Mucosa of descending colon (tissue), 3 donors: ENCODE data around the gene CD81. TPM values are rescaled to one million over a fixed set of nuclear protein-coding genes. Genes with fewer than 3 reads are reported as not detected.
A peak's percentile ranks its signal among the peaks of the same experiment; 100 is the strongest.

Experiments used
- ATAC-seq: fragments of 200-7000 bp; cut with Tn5 transposase; one replicate; pipeline ENCODE4 v1.9.1; 2020; ENCODE audit warnings: mild to moderate bottlenecking, moderate library complexity
- DNase-seq, 3 donors: peaks; one replicate each; pipeline ENCODE4 v3.0.0-alpha.2; 2020
- H3K36me3 ChIP-seq: fragments of 200-600 bp; one replicate; pipeline ENCODE4 v1.8.0; 2021; ENCODE audit warnings: low read depth, mild to moderate bottlenecking
- H3K4me1 ChIP-seq: fragments of 200-600 bp; one replicate; pipeline ENCODE4 v1.8.0; 2021; ENCODE audit warnings: low read depth, mild to moderate bottlenecking
- H3K4me3 ChIP-seq: fragments of 200-600 bp; one replicate; pipeline ENCODE4 v1.8.0; 2021; ENCODE audit warnings: mild to moderate bottlenecking
- H3K9me3 ChIP-seq: fragments of 200-600 bp; one replicate; pipeline ENCODE4 v1.8.0; 2021; ENCODE audit warnings: mild to moderate bottlenecking
- intact Hi-C, 2 donors: fragments of 100-400 bp; cut with DNase I in 1 of 2; cut with micrococcal nuclease in 1 of 2; formaldehyde crosslinking; loops; one replicate each; pipeline versions ENCODE4 v1.11.0 to v1.11.1; 2022; cut with DNase I, micrococcal nuclease
- total RNA-seq, 3 donors: library from RNA; stranded (reverse); fragmentation: NEBNext Ultra II Directional in 2 of 3; extraction: Animal tissue kit (Norgen Biotek cat#: 25700) in 2 of 3; gene quantifications; one replicate each; pipeline versions ENCODE4 v1.2.1 to v1.2.4, GENCODE V29; 2021 to 2023
- TF ChIP-seq, protein P1 (sequence below): fragments of 200-600 bp; IDR thresholded peaks from one replicate; pipeline ENCODE4 v1.8.0; 2022; ENCODE audit warnings: antibody characterized with exemption, mild to moderate bottlenecking
- donor health status: DM: no; HTN: no; CAD: no; lungs with moderate emphysema.
- donor health status: DM: no; HTN: no; CAD: no.
- donor health status: DM: no; HTN: yes; CAD: no.

Gene CD81
- total RNA-seq, 3 donors from 2014 or later, result 98.7 to 551 (median 186) TPM

DNA sequence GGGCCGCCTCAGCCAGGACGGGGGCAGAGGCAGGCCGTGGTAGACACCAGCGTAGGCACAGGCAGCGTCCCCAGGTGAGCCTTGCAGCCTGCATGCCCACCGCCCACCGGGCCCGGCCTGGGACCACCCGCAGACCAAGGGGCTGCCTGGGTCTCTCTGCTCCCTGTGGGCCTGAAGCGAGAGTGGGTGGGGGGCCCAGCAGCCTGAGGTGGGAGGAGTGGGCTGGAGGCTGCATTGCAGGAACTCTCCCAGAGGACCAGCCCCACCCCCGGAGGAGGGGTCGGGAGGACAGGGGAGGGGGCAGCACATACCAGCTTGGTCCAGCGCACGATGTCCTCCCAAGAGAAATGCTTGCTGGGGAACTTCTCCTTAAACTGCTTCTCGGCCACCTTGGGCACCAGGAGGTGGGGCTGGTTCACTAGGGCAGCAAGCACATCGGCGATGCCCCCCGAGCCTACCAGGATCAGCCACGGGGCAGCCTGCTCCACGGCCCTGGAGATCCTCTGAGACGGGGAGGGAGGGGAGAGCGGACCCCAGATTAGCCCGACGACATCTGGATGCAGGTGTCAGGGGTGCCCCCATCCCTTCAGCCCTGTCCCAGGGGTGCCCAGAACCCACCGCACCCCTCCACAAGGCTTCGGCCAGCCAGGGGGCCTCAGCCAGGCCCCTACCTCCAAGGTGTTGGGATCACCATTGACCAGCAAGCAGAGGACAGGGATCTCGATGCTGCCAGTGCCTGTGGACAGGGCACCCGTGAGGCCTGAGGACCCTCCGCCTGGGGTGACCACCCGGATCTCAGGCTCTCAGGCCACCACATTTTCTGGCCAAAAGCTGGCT, 41.0 kb downstream of the CD81 start:
- intact Hi-C loops, result no loop called here
- ATAC-seq, result no peak

DNA sequence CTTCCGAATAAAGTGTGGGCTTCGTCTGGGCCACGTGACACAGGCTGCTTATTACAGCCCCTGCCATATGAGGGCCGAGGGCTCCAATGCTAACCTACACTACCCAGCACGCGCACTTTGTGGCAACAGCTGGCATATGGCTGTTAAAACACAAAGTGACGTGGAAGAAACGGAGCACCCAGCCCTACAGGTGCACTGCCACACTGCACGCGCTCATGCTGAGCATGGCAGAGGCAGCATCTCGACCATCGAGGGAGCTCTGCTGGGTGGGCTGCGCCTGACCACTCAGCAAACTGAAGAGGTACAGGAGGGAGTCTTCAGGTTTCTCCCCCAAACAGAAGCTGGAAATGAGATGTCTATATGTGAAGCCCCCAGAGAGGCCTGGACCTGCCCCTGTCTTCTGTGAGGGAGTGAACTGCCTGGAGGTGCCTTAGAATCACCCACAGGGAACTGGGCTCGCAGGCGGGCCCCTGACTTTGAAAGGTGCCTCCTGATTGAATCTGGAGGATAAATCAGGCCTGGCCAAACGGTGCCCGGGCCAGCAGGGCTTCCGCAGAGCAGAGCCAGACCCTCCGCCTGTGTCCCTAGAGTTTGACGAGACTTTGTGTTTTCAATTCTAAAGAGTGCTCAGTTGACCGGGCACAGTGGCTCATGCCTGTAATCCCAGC, 41.7 kb downstream of the CD81 start:
- ATAC-seq (no peak), DNase-seq (peak in 1 of 3 donors; percentile 17)
- Histone ChIP-seq H3K4me3 (no peak overlapping the region), H3K4me1 (peaks cover 10% of the 10 kb centered on the region), H3K9me3 (no peaks in the 10 kb centered on the region), H3K36me3 (no peaks in the 10 kb centered on the region)
- TF ChIP-seq, protein P1, sequence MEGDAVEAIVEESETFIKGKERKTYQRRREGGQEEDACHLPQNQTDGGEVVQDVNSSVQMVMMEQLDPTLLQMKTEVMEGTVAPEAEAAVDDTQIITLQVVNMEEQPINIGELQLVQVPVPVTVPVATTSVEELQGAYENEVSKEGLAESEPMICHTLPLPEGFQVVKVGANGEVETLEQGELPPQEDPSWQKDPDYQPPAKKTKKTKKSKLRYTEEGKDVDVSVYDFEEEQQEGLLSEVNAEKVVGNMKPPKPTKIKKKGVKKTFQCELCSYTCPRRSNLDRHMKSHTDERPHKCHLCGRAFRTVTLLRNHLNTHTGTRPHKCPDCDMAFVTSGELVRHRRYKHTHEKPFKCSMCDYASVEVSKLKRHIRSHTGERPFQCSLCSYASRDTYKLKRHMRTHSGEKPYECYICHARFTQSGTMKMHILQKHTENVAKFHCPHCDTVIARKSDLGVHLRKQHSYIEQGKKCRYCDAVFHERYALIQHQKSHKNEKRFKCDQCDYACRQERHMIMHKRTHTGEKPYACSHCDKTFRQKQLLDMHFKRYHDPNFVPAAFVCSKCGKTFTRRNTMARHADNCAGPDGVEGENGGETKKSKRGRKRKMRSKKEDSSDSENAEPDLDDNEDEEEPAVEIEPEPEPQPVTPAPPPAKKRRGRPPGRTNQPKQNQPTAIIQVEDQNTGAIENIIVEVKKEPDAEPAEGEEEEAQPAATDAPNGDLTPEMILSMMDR, result no peak
- intact Hi-C loops, result no loop called here

More for the DNA sequence above, 41.0 kb downstream of the CD81 start:
- DNase-seq, result peak in 1 of 3 donors; percentile 49
- H3K36me3 ChIP-seq, result no peaks in the 10 kb centered on the region
- peaks cover 10% of the 10 kb centered on the region for H3K4me1 ChIP-seq
- no peaks in the 10 kb centered on the region for H3K9me3 ChIP-seq
- TF ChIP-seq, protein P1, result no peak
- H3K4me3 ChIP-seq, result no peak overlapping the region

DNA sequence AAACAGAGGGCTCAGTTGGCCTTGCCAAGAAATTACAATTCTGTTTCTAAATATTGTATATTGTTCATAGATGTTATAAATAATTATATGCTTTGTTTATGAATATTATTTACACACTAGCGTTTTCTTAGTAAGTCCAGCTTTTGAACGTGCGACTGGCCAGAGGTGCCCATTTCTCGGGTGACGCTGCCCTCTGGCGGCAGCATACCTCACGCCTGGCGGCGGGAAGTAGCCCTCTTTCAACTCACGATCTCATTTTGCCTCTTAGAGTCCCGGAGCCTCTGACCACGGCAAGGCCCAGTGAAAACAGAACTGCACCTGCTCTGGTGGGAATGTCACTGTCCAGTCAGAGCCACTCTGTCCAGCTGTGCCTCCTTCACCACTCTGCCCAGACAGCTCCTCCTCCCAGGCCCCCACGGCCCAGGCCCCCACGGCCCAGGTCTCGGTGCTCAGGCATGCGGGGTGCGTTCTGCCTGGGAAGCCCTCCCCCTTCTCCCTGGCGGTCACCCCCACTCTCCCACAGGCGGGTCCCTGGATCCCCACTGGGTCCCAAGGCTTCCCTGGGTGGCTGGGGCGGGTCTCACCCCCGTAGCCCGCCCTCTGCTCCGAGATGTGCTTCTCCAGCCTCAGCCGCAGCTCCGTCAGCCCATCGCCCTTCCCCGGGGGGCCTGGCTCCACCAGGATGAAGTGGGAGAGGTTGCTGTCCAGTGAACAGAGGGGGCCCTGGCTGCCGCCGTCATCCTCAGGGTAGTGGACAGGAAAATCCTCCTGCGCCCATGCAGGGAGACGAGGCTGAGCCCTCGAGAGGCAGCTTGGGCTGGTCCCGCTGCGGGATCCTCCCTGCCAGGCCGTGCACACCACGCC, 42.8 kb downstream of the CD81 start:
- TF ChIP-seq, protein P1, result peak; percentile 74
- ATAC-seq (peak; percentile 78), DNase-seq (peak; percentile 77 to 88 (median 87))
- no peaks in the 10 kb centered on the region for H3K9me3 ChIP-seq
- no peak overlapping the region for H3K4me3 ChIP-seq
- peaks cover 10% of the 10 kb centered on the region for H3K4me1 ChIP-seq
- H3K36me3 ChIP-seq, result no peaks in the 10 kb centered on the region
- intact Hi-C loops, result loop anchor here (2.0 to 10.0 kb wide), 5 partner anchors 115 to 475 kb away; partner anchors contain the start of genes C11orf21 (in 1 of the 2) and TSPAN32 (in 1 of the 2)

DNA sequence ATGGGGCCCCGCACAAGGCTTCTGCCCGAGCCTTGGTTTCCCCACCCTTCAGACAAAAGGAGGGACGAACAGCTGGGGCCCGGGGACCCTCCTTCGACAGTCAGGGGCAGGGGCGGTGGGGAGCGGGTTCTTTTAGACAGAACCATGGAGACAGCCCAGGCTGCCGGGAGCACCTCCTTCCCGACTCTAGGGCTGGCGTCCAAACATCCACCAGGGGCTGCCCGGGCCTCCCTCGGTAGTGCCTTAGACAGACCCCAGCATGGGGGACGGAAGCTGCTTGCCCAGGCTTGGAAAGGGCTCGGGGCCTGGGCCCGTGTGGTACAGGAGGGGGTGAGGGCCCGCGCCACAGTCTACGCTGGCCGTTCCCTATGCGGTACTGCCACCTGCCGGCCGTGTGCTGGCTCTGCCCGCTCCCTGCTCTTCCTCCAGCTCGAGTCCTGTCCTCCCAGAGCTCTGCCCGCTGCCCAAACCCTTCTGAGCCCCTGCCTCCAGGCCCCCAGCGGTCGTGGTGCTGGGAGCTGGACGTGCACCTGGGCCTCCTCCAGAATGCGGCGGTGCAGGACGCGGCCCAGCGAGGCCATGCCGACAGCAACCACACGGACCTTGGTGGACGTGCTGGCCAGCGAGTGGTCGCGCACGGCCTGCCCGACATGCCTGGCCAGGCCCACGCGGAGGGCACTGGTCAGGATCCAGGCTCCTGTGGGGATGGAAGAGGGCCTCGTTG, 43.6 kb downstream of the CD81 start:
- ATAC-seq (peak; percentile 91), DNase-seq (peak; percentile 75 to 84 (median 79))
- intact Hi-C loops, result loop anchor here (2.0 to 10.0 kb wide), 5 partner anchors 116 to 474 kb away; partner anchors contain the start of genes C11orf21 (in 1 of the 2) and TSPAN32 (in 1 of the 2)
- TF ChIP-seq, protein P1, result peak; percentile 87
- H3K4me3 ChIP-seq, result no peak overlapping the region
- no peaks in the 10 kb centered on the region for H3K9me3 ChIP-seq
- peaks cover 10% of the 10 kb centered on the region for H3K4me1 ChIP-seq
- no peaks in the 10 kb centered on the region for H3K36me3 ChIP-seq
